Raji (cell line): ENCODE data around the gene ZFYVE28.

Experiments
- POLR2A ChIP-seq: IDR thresholded peaks from 2 replicates; pipeline ENCODE4 v1.6.1; 2011; ENCODE audit warnings: low read depth, low read length, control low read depth; ENCODE audit not compliant: insufficient read depth

The ZFYVE28 gene

GRCh38 chr4:2257361-2258081 lies 160.9 kb downstream of the ZFYVE28 start:
- TF ChIP-seq POLR2A = no peak

- TF ChIP-seq POLR2A = no peak
These were observed 161.7 kb downstream of the ZFYVE28 start for GRCh38 chr4:2256781-2257191.

- TF ChIP-seq POLR2A = no peak
These were observed 162.2 kb downstream of the ZFYVE28 start for GRCh38 chr4:2256156-2256731.

GRCh38 chr4:2255501-2256155 lies 162.8 kb downstream of the ZFYVE28 start:
- TF ChIP-seq POLR2A = no peak

GRCh38 chr4:2254665-2255500 lies 163.6 kb downstream of the ZFYVE28 start:
- no peak for TF ChIP-seq POLR2A

- no peak for TF ChIP-seq POLR2A
These were observed 165.0 kb downstream of the ZFYVE28 start for GRCh38 chr4:2253160-2254084.

- no peak for TF ChIP-seq POLR2A
These were observed 165.8 kb downstream of the ZFYVE28 start for GRCh38 chr4:2252530-2253091.

GRCh38 chr4:2251795-2252529 lies 166.5 kb downstream of the ZFYVE28 start:
- no peak for TF ChIP-seq POLR2A

- TF ChIP-seq POLR2A = no peak
These were observed 167.2 kb downstream of the ZFYVE28 start for GRCh38 chr4:2251073-2251794.

GRCh38 chr4:2250357-2251072 lies 167.9 kb downstream of the ZFYVE28 start:
- no peak for TF ChIP-seq POLR2A

GRCh38 chr4:2249526-2250356 lies 168.7 kb downstream of the ZFYVE28 start:
- no peak for TF ChIP-seq POLR2A
